Ishikawa (cell line): Measurements from ENCODE around the gene LCE1E.

Source experiments
- CEBPB ChIP-seq: IDR thresholded peaks from 2 replicates; pipeline ENCODE4 v1.6.1; 2012
- EP300 ChIP-seq: IDR thresholded peaks from 2 replicates; pipeline ENCODE4 v1.6.1; 2012; ENCODE audit warnings: borderline replicate concordance
- TAF1 ChIP-seq: IDR thresholded peaks from 2 replicates; pipeline ENCODE4 v1.6.1; 2012; ENCODE audit warnings: low read depth, mild to moderate bottlenecking

DNA sequence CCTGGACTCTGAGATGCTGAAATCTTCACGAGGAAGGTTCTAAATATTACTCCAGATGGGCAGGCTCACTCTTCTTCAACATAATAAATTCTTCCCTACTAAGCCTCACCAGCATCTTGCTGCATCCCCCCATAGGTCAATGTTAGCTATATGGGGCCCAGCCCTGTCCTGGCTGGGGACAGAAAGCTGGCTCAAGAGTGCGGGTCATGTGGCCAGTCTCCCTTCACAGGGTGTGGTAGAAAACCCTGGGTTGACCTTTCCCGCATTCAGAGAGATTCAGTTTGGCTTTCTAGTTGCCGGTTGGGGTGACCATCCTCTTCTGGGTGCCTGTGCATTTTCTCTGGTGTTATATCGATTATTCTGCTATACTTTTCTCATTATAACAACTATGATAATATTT, 48.1 kb upstream of the LCE1E start:
- TF ChIP-seq TAF1 (no peak), EP300 (no peak), CEBPB (no peak)
